ENCODE measurements around the gene LOXHD1. TPM values are rescaled to one million over a fixed set of nuclear protein-coding genes. Genes with fewer than 3 reads are reported as not detected.

Gene LOXHD1
- total RNA-seq, 4 donors from 2014 or later = 0.16 TPM; not detected in 3

- H3K4me3 ChIP-seq = no peak overlapping the region
- no peaks in the 10 kb centered on the region for H3K4me1 ChIP-seq
- 87 to 100% methylated on average over 2 to 3 of the region's 3 CpGs for WGBS, 2 donors (ENCODE audit: low coverage in 1 of 2)
- TF ChIP-seq POLR2A (IDR thresholded peaks at IDR 0.05) (no peak), CTCF (IDR thresholded peaks at IDR 0.05) (no peak), EP300 (IDR thresholded peaks at IDR 0.05; ENCODE audit: low read depth) (no peak), POLR2AphosphoS5 (IDR thresholded peaks at IDR 0.05) (no peak)
- in situ Hi-C loops (cut with MboI; ENCODE audit: low pct_ligation_motif_present in 1 of 4, low pct_unique_long_range_greater_than_20kb in 1 of 4, low sequenced_read_pairs in 3 of 4) (loop anchor here in 1 of 4 donors (10.0 kb wide), 1 partner anchor 186 kb away; no protein-coding TSS in a partner anchor), intact Hi-C loops (cut with DNase I; ENCODE audit: low total_unique reads) (no loop called here)
- no peak overlapping the region for H3K27ac ChIP-seq
- no peak for DNase-seq
- H3K9me3 ChIP-seq = no peaks in the 10 kb centered on the region
- H3K27me3 ChIP-seq = no peaks in the 10 kb centered on the region
- no peaks in the 10 kb centered on the region for H3K36me3 ChIP-seq
These were observed 186.3 kb downstream of the LOXHD1 start for GRCh38 chr18:46470714-46471113.

- intact Hi-C loops (cut with DNase I; ENCODE audit: low total_unique reads) = no loop called here
- TF ChIP-seq POLR2A (IDR thresholded peaks at IDR 0.05) = no peak
- TF ChIP-seq CTCF (IDR thresholded peaks at IDR 0.05) = no peak
- no peak for TF ChIP-seq POLR2AphosphoS5 (IDR thresholded peaks at IDR 0.05)
- no peak for TF ChIP-seq EP300 (IDR thresholded peaks at IDR 0.05; ENCODE audit: low read depth)
These were observed 187.7 kb downstream of the LOXHD1 start for GRCh38 chr18:46469186-46469915.

GRCh38 chr18:46468426-46469180, 188.4 kb downstream of the LOXHD1 start:
- intact Hi-C loops (cut with DNase I; ENCODE audit: low total_unique reads) = no loop called here

More at GRCh38 chr18:46469186-46469915, 187.7 kb downstream of the LOXHD1 start:
- no peak for DNase-seq
- Histone ChIP-seq H3K27me3 (no peaks in the 10 kb centered on the region), H3K4me1 (no peaks in the 10 kb centered on the region), H3K27ac (no peak overlapping the region), H3K9me3 (no peaks in the 10 kb centered on the region), H3K4me3 (no peak overlapping the region), H3K36me3 (no peaks in the 10 kb centered on the region)
- 55 to 57% methylated on average over 1 to 3 of the region's 3 CpGs for WGBS, 2 donors (ENCODE audit: low coverage in 1 of 2)
- in situ Hi-C loops (cut with MboI; ENCODE audit: low pct_ligation_motif_present in 1 of 4, low pct_unique_long_range_greater_than_20kb in 1 of 4, low sequenced_read_pairs in 3 of 4) = no loop called here

More at GRCh38 chr18:46468426-46469180, 188.4 kb downstream of the LOXHD1 start:
- TF ChIP-seq POLR2A (IDR thresholded peaks at IDR 0.05) = no peak
- no peak for TF ChIP-seq CTCF (IDR thresholded peaks at IDR 0.05)
- TF ChIP-seq EP300 (IDR thresholded peaks at IDR 0.05; ENCODE audit: low read depth) = no peak
- no peak for TF ChIP-seq POLR2AphosphoS5 (IDR thresholded peaks at IDR 0.05)
- no peaks in the 10 kb centered on the region for H3K9me3 ChIP-seq
- H3K36me3 ChIP-seq = no peaks in the 10 kb centered on the region
- no peaks in the 10 kb centered on the region for H3K27me3 ChIP-seq
- no peaks in the 10 kb centered on the region for H3K4me1 ChIP-seq
- 76 to 100% methylated on average over 1 to 11 of the region's 11 CpGs for WGBS, 2 donors (ENCODE audit: low coverage in 1 of 2)
- in situ Hi-C loops (cut with MboI; ENCODE audit: low pct_ligation_motif_present in 1 of 4, low pct_unique_long_range_greater_than_20kb in 1 of 4, low sequenced_read_pairs in 3 of 4) = no loop called here
- DNase-seq = no peak
- H3K27ac ChIP-seq = no peak overlapping the region
- no peak overlapping the region for H3K4me3 ChIP-seq
